ENCODE measurements around the gene NEUROD4.

Gene NEUROD4

DNA sequence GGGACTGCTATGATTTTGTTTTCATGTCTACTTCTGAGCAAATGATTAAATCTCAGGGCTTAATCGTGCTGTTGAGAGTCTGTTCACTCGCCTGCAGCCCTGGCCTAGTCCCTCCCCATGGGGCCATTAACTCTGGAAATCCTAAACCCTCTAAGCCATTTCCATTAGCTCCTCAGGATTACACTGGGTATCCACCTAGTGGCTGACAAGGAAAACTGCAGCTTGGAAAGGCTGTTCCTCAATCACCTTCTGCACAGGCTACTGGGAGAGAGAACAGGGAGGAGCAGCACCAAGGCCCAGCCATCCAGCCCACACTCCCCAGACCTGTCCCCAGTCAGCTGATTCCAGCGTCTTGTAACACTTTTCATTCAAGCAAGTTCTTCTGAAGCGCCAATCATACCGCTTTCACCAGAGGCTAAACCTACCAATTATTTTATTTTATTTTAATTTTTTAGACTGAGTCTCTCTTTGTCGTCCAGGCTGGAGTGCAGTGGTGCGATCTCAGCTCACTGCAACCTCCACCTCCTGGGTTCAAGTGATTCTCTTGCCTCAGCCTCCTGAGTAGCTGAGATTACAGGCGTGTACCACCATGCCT is 48.7 kb downstream of the NEUROD4 start:
- TF ChIP-seq PAX5 (IDR thresholded peaks at IDR 0.05; ENCODE audit: insufficient read depth, low read length, severe bottlenecking) (no peak), SPI1 (IDR thresholded peaks at IDR 0.05; ENCODE audit: low read depth, low read length) (peak; percentile 42), TAF1 (IDR thresholded peaks at IDR 0.05; ENCODE audit: low read depth, low read length) (no peak), POU2F2 (IDR thresholded peaks at IDR 0.05; ENCODE audit: low read depth, low read length) (no peak), POLR2AphosphoS5 (IDR thresholded peaks at IDR 0.05; ENCODE audit: low read depth, low read length) (no peak)
- FAIRE-seq (peak; percentile 76), DNase-seq (ENCODE audit: insufficient read length, low spot score) (peak; percentile 16)

DNA sequence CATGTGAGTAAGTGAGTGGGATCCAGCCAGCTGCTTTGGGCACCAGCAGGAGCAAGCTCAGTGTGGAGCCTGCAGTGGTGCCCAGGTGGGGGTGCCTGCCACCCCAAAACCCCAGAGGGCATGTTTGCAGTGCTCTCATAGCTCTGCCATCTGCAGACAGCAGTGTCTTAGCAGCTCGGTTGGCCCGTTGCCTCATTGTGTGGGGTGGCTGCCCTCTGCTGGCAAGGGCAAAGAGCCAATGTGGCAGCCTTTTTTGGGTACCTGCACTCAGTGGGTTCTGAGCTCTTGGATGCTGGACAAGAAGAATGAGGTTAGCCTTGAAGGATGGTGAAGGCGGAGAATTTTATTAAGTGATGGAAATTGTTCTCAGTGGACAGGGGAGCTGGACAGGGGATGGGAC is 52.3 kb downstream of the NEUROD4 start:
- FAIRE-seq, result peak; percentile 62
- no peak for TF ChIP-seq TAF1 (IDR thresholded peaks at IDR 0.05; ENCODE audit: low read depth, low read length)
- TF ChIP-seq POU2F2 (IDR thresholded peaks at IDR 0.05; ENCODE audit: low read depth, low read length), result no peak
- TF ChIP-seq PAX5 (IDR thresholded peaks at IDR 0.05; ENCODE audit: insufficient read depth, low read length, severe bottlenecking), result no peak
- TF ChIP-seq POLR2AphosphoS5 (IDR thresholded peaks at IDR 0.05; ENCODE audit: low read depth, low read length), result no peak
- TF ChIP-seq SPI1 (IDR thresholded peaks at IDR 0.05; ENCODE audit: low read depth, low read length), result no peak
- TF ChIP-seq POLR2A (IDR thresholded peaks at IDR 0.05; ENCODE audit: low read depth, low read length), result no peak
- no peak for DNase-seq (ENCODE audit: insufficient read length, low spot score)

DNA sequence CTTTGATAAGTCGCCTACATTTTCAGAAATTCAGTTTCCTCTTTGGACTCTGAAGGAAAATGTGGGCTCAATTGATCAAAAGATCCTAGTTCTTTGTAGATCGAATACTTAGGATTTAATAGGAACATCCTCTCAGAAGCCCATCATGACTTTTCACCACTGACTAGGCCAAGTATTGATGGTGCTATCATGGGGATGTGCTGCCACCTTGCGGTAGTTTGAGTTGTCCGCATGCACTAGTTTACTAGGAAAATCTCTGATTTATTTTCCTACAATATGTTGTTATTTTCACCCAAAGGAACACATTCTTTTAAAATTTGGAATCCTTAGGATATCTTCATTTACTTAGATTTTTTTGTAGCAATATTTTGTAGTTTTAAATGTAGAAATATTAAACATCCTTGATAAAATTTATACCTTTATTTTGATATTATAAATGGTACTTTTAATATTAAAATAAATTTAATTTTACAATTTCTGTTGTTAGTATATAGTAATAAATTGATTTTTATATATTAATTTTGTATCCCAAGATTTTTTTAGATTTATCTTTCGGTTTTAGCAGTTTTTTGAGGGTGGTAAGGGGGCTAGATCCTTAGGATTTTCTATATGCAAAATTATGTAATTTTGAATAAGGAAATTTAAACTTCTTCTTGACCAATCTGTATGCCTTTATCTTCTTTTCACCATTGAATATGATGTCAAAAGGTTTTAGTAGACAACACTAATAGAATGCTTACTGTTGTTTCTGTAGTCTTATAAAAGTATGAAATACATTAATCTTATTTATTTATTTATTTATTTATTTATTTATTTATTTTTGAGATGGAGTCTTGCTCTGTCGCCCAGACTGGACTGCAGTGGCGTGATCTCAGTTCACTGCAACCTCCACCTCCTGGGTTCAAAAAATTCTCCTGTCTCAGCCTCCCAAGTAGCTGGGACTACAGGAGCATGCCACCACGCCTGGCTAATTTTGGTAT is 53.6 kb downstream of the NEUROD4 start:
- FAIRE-seq (peak; percentile 56), DNase-seq (ENCODE audit: insufficient read length, low spot score) (no peak)
- TF ChIP-seq POLR2AphosphoS5 (IDR thresholded peaks at IDR 0.05; ENCODE audit: low read depth, low read length), result no peak
- TF ChIP-seq POLR2A (IDR thresholded peaks at IDR 0.05; ENCODE audit: low read depth, low read length), result no peak
- TF ChIP-seq PAX5 (IDR thresholded peaks at IDR 0.05; ENCODE audit: insufficient read depth, low read length, severe bottlenecking), result no peak
- no peak for TF ChIP-seq TAF1 (IDR thresholded peaks at IDR 0.05; ENCODE audit: low read depth, low read length)
- TF ChIP-seq SPI1 (IDR thresholded peaks at IDR 0.05; ENCODE audit: low read depth, low read length), result no peak
- no peak for TF ChIP-seq POU2F2 (IDR thresholded peaks at IDR 0.05; ENCODE audit: low read depth, low read length)

DNA sequence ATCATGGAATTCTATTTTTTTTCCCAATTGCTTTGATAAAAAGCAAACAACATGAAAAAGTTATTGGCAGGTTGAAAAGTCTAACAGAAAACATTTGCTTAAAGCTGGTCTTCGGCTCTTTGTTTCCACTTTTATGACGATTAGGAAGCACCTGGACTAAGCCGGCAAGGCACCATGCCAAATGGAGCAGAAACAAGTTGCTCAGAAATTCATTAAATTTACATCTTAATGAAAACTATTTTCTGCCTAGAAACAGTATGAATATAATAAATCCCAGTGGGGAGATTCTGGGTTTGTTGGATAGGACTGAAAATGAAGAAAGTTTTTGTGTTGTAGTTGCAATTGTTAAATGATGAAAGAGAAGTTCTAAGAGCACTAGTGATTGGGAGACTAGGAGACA is 55.0 kb downstream of the NEUROD4 start:
- TF ChIP-seq TAF1 (IDR thresholded peaks at IDR 0.05; ENCODE audit: low read depth, low read length) (no peak), POLR2A (IDR thresholded peaks at IDR 0.05; ENCODE audit: low read depth, low read length) (no peak), POLR2AphosphoS5 (IDR thresholded peaks at IDR 0.05; ENCODE audit: low read depth, low read length) (no peak), POU2F2 (IDR thresholded peaks at IDR 0.05; ENCODE audit: low read depth, low read length) (no peak), PAX5 (IDR thresholded peaks at IDR 0.05; ENCODE audit: insufficient read depth, low read length, severe bottlenecking) (no peak), SPI1 (IDR thresholded peaks at IDR 0.05; ENCODE audit: low read depth, low read length) (no peak)
- FAIRE-seq (no peak), DNase-seq (ENCODE audit: insufficient read length, low spot score) (no peak)
